Liver (tissue), 9 donors: ENCODE data around the gene GNB1. TPM values are rescaled to one million over a fixed set of nuclear protein-coding genes. Genes with fewer than 3 reads are reported as not detected.

Experiments
- DNase-seq: peaks from one replicate; pipeline ENCODE4 v3.0.0-alpha.2; 2017; ENCODE audit warnings: low spot score
- H3K27ac ChIP-seq, 2 donors: one replicate each; pipeline ENCODE4 v1.7.0; 2013; ENCODE audit warnings: inconsistent platforms in 2 of 2, low read length in 2 of 2, control low read depth in 1 of 2, low read depth in 1 of 2, mild to moderate bottlenecking in 1 of 2
- H3K27me3 ChIP-seq, 4 donors: one replicate each; pipeline versions ENCODE4 v1.6.1 to v1.7.0; 2013; ENCODE audit warnings: low read length in 3 of 4, inconsistent platforms in 1 of 4, mild to moderate bottlenecking in 1 of 4, moderate library complexity in 1 of 4; ENCODE audit not compliant: control insufficient read depth in 4 of 4, insufficient read depth in 4 of 4
- H3K36me3 ChIP-seq, 4 donors: one replicate each; pipeline versions ENCODE4 v1.6.1 to v1.7.0; 2013; ENCODE audit warnings: low read length in 3 of 4, mild to moderate bottlenecking in 3 of 4, low read depth in 1 of 4, moderate library complexity in 1 of 4; ENCODE audit not compliant: control insufficient read depth in 4 of 4, insufficient read depth in 3 of 4
- H3K4me1 ChIP-seq, 4 donors: one replicate each; pipeline versions ENCODE4 v1.6.1 to v1.7.0; 2013; ENCODE audit warnings: low read length in 3 of 4, mild to moderate bottlenecking in 3 of 4, moderate library complexity in 1 of 4; ENCODE audit not compliant: control insufficient read depth in 4 of 4, insufficient read depth in 4 of 4
- H3K4me3 ChIP-seq, 3 donors: one replicate each; pipeline versions ENCODE4 v1.6.1 to v1.7.0; 2013; ENCODE audit warnings: low read length in 3 of 3, control low read depth in 1 of 3, low read depth in 1 of 3, mild to moderate bottlenecking in 1 of 3
- H3K9ac ChIP-seq, 2 donors: one replicate each; pipeline ENCODE4 v1.7.0; 2013; ENCODE audit warnings: low read length in 2 of 2, mild to moderate bottlenecking in 2 of 2, moderate library complexity in 2 of 2, control low read depth in 1 of 2, low read depth in 1 of 2
- H3K9me3 ChIP-seq, 4 donors: one replicate each; pipeline versions ENCODE4 v1.6.1 to v1.7.0; 2013; ENCODE audit warnings: low read length in 3 of 4; ENCODE audit not compliant: control insufficient read depth in 4 of 4
- ATF3 ChIP-seq: IDR thresholded peaks from 2 replicates; pipeline ENCODE4 v1.6.1; 2016; ENCODE audit warnings: antibody characterized with exemption
- EGR1 ChIP-seq, 2 donors: IDR thresholded peaks; 2 replicates each; pipeline ENCODE4 v1.6.1; 2016 to 2018; ENCODE audit warnings: antibody characterized with exemption in 2 of 2, low read depth in 2 of 2
- FOXA1 ChIP-seq: IDR thresholded peaks from 2 replicates; pipeline ENCODE4 v1.6.1; 2016; ENCODE audit warnings: antibody characterized with exemption
- FOXA2 ChIP-seq: IDR thresholded peaks from 2 replicates; pipeline ENCODE4 v1.6.1; 2016; ENCODE audit warnings: antibody characterized with exemption
- GABPA ChIP-seq, 2 donors: IDR thresholded peaks in 1 of 2; conservative IDR thresholded peaks in 1 of 2; 2 replicates each; pipeline ENCODE4 v1.6.1; 2016; ENCODE audit warnings: antibody characterized with exemption in 2 of 2, mild to moderate bottlenecking in 1 of 2, moderate library complexity in 1 of 2
- HNF4A ChIP-seq, 2 donors: conservative IDR thresholded peaks; 2 replicates each; pipeline ENCODE4 v1.6.1; 2016; ENCODE audit warnings: antibody characterized with exemption in 2 of 2, mild to moderate bottlenecking in 2 of 2
- HNF4G ChIP-seq: IDR thresholded peaks from 2 replicates; pipeline ENCODE4 v1.6.1; 2016; ENCODE audit warnings: antibody characterized with exemption
- JUND ChIP-seq, 2 donors: IDR thresholded peaks; 2 replicates each; pipeline ENCODE4 v1.6.1; 2016; ENCODE audit warnings: antibody characterized with exemption in 2 of 2
- NR2F2 ChIP-seq: IDR thresholded peaks from 2 replicates; pipeline ENCODE4 v1.6.1; 2016; ENCODE audit warnings: antibody characterized with exemption
- RAD21 ChIP-seq, 2 donors: IDR thresholded peaks; 2 replicates each; pipeline ENCODE4 v1.6.1; 2016; ENCODE audit warnings: antibody characterized with exemption in 2 of 2, mild to moderate bottlenecking in 2 of 2
- REST ChIP-seq: IDR thresholded peaks from 2 replicates; pipeline ENCODE4 v1.6.1; 2016; ENCODE audit warnings: antibody characterized with exemption, mild to moderate bottlenecking
- RXRA ChIP-seq, 2 donors: IDR thresholded peaks; 2 replicates each; pipeline ENCODE4 v1.6.1; 2017 to 2018; ENCODE audit warnings: antibody characterized with exemption in 2 of 2, mild to moderate bottlenecking in 1 of 2
- SP1 ChIP-seq: IDR thresholded peaks from 2 replicates; pipeline ENCODE4 v1.6.1; 2018; ENCODE audit warnings: antibody characterized with exemption, mild to moderate bottlenecking
- TAF1 ChIP-seq: conservative IDR thresholded peaks from 2 replicates; pipeline ENCODE4 v1.6.1; 2016; ENCODE audit warnings: antibody characterized with exemption, mild to moderate bottlenecking
- YY1 ChIP-seq: IDR thresholded peaks from 2 replicates; pipeline ENCODE4 v1.6.1; 2016; ENCODE audit warnings: antibody characterized with exemption, mild to moderate bottlenecking
- ZBTB33 ChIP-seq: IDR thresholded peaks from 2 replicates; pipeline ENCODE4 v1.6.1; 2016; ENCODE audit warnings: antibody characterized with exemption
- WGBS: extraction: QIAGEN DNeasy Blood & Tissue Kit; methylation state at CpG from one replicate; pipeline ENCODE4 v1.1.7; 2013; 5-methylcytosine and 5-hydroxymethylcytosine counted together
- polyA plus RNA-seq, 2 donors: library from polyadenylated mRNA; stranded (reverse) in 1 of 2; unstranded in 1 of 2; fragments of 200-250 nt in 1 of 2; fragments of >200 nt in 1 of 2; fragmentation: Nextera tagmentation in 1 of 2; extraction: Ambion mirVana in 1 of 2; gene quantifications; one replicate each; pipeline versions ENCODE4 v1.2.1 to v1.2.3, GENCODE V29; 2013 to 2015
- total RNA-seq, 2 donors: library from RNA; depleted of rRNA; stranded (reverse); fragments of >200 nt; gene quantifications; one replicate each; pipeline ENCODE4 v1.2.3, GENCODE V29; 2014
- TF ChIP-seq, protein P1 (sequence below): IDR thresholded peaks from 2 replicates; pipeline ENCODE4 v1.6.1; 2016; ENCODE audit warnings: antibody characterized with exemption
- TF ChIP-seq, protein P2 (sequence below): fragments of 150-350 bp; IDR thresholded peaks from 2 replicates; pipeline ENCODE4 v1.5.1; 2017; ENCODE audit warnings: improper control_type of control experiment, low read depth, low read length; ENCODE audit not compliant: missing input control
- donor health status: healthy.
- donor health status: healthy.
- donor health status: healthy.
- donor health status: healthy.
- donor health status: healthy.

GNB1 gene
- total and polyA plus RNA-seq, 4 donors = 22.3 to 68.5 (median 52.7) TPM

GRCh38 chr1:1918901-1919303 is 28.0 kb upstream of the GNB1 start, which contains the start of gene TMEM52:
Gene TMEM52 (minus strand): TSS chr1:1919279. CDS start chr1:1919265, 14 bp downstream.
- Histone ChIP-seq H3K9me3 (no peaks in the 10 kb centered on the region), H3K4me1 (peaks cover 21 to 33% (median 26%) of the 10 kb centered on the region in 4 donors), H3K27me3 (no peaks in the 10 kb centered on the region), H3K9ac (no peak within 1 kb of the TSS), H3K4me3 (peak within 1 kb of the TSS in 2 of 3 donors; percentile 13 to 56), H3K36me3 (no peaks in the 10 kb centered on the region), H3K27ac (peak within 1 kb of the TSS; percentile 2 to 46)
- no peak for DNase-seq
- TF ChIP-seq, protein P1, sequence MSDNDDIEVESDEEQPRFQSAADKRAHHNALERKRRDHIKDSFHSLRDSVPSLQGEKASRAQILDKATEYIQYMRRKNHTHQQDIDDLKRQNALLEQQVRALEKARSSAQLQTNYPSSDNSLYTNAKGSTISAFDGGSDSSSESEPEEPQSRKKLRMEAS = no peak
- no peak for TF ChIP-seq NR2F2
- TF ChIP-seq TAF1 = no peak
- no peak for TF ChIP-seq RXRA (IDR thresholded peaks at IDR 0.05)
- TF ChIP-seq EGR1 (IDR thresholded peaks at IDR 0.05; ENCODE audit: low read depth in 2 of 2) = no peak
- no peak for TF ChIP-seq GABPA (IDR thresholded peaks at IDR 0.05 in 1 of 2, conservative IDR thresholded peaks at IDR 0.05 in 1 of 2)
- no peak for TF ChIP-seq FOXA2
- TF ChIP-seq RAD21 (IDR thresholded peaks at IDR 0.05) = no peak
- TF ChIP-seq, protein P2, sequence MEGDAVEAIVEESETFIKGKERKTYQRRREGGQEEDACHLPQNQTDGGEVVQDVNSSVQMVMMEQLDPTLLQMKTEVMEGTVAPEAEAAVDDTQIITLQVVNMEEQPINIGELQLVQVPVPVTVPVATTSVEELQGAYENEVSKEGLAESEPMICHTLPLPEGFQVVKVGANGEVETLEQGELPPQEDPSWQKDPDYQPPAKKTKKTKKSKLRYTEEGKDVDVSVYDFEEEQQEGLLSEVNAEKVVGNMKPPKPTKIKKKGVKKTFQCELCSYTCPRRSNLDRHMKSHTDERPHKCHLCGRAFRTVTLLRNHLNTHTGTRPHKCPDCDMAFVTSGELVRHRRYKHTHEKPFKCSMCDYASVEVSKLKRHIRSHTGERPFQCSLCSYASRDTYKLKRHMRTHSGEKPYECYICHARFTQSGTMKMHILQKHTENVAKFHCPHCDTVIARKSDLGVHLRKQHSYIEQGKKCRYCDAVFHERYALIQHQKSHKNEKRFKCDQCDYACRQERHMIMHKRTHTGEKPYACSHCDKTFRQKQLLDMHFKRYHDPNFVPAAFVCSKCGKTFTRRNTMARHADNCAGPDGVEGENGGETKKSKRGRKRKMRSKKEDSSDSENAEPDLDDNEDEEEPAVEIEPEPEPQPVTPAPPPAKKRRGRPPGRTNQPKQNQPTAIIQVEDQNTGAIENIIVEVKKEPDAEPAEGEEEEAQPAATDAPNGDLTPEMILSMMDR = no peak
- no peak for TF ChIP-seq HNF4A (conservative IDR thresholded peaks at IDR 0.05)
- TF ChIP-seq SP1 = no peak
- TF ChIP-seq JUND (IDR thresholded peaks at IDR 0.05) = no peak
- TF ChIP-seq HNF4G = no peak
- TF ChIP-seq ATF3 = no peak
- no peak for TF ChIP-seq REST
- TF ChIP-seq FOXA1 = no peak
- no peak for TF ChIP-seq YY1
- no peak for TF ChIP-seq ZBTB33
- 2% methylated on average over 44 of the region's 44 CpGs for WGBS
